HL-60 (cell line): Measurements from ENCODE around the gene GABPB2.

ENCODE experiments used
- GABPA ChIP-seq: IDR thresholded peaks from 2 replicates; pipeline ENCODE4 v1.6.1; 2012; ENCODE audit warnings: low read depth
- TF ChIP-seq, protein P1 (sequence below): IDR thresholded peaks from one replicate; pipeline ENCODE4 v1.5.1; 2011; ENCODE audit warnings: low read length, control low read depth, inconsistent platforms; ENCODE audit not compliant: insufficient read depth
- TF ChIP-seq, protein P2 (sequence below): IDR thresholded peaks from 2 replicates; pipeline ENCODE4 v1.6.1; 2012; ENCODE audit warnings: low read depth; ENCODE audit not compliant: insufficient replicate concordance

DNA sequence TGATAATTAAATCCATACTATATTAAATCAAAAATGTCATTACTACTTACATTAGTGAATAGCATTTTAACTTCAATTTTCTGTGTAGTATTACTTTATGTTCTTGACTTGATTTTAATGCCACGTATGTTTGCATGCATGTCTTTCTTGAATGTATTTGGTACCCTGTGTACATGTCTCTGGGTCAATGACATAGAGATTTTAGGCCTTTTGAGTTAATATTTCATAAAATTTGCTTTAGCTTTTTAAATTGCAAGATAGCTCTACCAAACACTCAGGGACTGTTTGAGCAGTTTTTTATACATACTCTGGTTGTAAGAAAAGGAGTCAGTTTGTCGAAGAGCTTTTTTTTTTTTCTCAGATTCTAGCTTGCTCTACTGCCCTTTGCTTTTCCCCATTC lies 8.9 kb upstream of the GABPB2 start:
- TF ChIP-seq, protein P1, sequence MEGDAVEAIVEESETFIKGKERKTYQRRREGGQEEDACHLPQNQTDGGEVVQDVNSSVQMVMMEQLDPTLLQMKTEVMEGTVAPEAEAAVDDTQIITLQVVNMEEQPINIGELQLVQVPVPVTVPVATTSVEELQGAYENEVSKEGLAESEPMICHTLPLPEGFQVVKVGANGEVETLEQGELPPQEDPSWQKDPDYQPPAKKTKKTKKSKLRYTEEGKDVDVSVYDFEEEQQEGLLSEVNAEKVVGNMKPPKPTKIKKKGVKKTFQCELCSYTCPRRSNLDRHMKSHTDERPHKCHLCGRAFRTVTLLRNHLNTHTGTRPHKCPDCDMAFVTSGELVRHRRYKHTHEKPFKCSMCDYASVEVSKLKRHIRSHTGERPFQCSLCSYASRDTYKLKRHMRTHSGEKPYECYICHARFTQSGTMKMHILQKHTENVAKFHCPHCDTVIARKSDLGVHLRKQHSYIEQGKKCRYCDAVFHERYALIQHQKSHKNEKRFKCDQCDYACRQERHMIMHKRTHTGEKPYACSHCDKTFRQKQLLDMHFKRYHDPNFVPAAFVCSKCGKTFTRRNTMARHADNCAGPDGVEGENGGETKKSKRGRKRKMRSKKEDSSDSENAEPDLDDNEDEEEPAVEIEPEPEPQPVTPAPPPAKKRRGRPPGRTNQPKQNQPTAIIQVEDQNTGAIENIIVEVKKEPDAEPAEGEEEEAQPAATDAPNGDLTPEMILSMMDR = no peak
- TF ChIP-seq, protein P2, sequence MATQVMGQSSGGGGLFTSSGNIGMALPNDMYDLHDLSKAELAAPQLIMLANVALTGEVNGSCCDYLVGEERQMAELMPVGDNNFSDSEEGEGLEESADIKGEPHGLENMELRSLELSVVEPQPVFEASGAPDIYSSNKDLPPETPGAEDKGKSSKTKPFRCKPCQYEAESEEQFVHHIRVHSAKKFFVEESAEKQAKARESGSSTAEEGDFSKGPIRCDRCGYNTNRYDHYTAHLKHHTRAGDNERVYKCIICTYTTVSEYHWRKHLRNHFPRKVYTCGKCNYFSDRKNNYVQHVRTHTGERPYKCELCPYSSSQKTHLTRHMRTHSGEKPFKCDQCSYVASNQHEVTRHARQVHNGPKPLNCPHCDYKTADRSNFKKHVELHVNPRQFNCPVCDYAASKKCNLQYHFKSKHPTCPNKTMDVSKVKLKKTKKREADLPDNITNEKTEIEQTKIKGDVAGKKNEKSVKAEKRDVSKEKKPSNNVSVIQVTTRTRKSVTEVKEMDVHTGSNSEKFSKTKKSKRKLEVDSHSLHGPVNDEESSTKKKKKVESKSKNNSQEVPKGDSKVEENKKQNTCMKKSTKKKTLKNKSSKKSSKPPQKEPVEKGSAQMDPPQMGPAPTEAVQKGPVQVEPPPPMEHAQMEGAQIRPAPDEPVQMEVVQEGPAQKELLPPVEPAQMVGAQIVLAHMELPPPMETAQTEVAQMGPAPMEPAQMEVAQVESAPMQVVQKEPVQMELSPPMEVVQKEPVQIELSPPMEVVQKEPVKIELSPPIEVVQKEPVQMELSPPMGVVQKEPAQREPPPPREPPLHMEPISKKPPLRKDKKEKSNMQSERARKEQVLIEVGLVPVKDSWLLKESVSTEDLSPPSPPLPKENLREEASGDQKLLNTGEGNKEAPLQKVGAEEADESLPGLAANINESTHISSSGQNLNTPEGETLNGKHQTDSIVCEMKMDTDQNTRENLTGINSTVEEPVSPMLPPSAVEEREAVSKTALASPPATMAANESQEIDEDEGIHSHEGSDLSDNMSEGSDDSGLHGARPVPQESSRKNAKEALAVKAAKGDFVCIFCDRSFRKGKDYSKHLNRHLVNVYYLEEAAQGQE = no peak
- no peak for TF ChIP-seq GABPA
